A549 (cell line): ENCODE data around the gene ALG14. TPM values are rescaled to one million over a fixed set of nuclear protein-coding genes. Genes with fewer than 3 reads are reported as not detected.

Experiments used
- ATAC-seq, 2 experiments: fragments of 200-7000 bp in 1 of 2; fragments of >200 bp in 1 of 2; cut with Nextera tagmentation in 1 of 2; cut with Tn5 transposase in 1 of 2; 3 replicates each; pipeline versions ENCODE4 v1.8.0 to v1.9.1; 2018 to 2020; ENCODE audit warnings: mild to moderate bottlenecking in 1 of 2, moderate library complexity in 1 of 2
- CTCF ChIA-PET: fragments of 300-600 bp; sonication (Branson Sonifier 250); formaldehyde crosslinking; extraction: SDS; loops from one replicate; lab custom pipeline; 2021; ENCODE audit warnings: antibody characterized with exemption, inconsistent platforms; lab: Yijun Ruan, JAX
- POLR2A ChIA-PET: fragments of 350-600 bp; formaldehyde crosslinking; extraction: SDS; loops from one replicate; lab custom pipeline; 2021; ENCODE audit warnings: antibody characterized with exemption, inconsistent platforms; lab: Yijun Ruan, JAX
- DNase-seq, 2 experiments: peaks; one replicate each; pipeline versions ENCODE4 v3.0.0 to v3.0.0-alpha.2; 2011 to 2016; ENCODE audit warnings: low read depth in 1 of 2, low spot score in 1 of 2
- FAIRE-seq: peaks from 2 replicates; lab custom pipeline; 2011; peaks lifted over from hg19 to GRCh38; lab: Jason Lieb, UNC
- H3K27ac ChIP-seq, 2 experiments: fragments of >200 bp; sonication (Bioruptor Twin); formaldehyde crosslinking; 3 replicates each; pipeline ENCODE4 v1.5.1; 2016 to 2017
- H3K4me1 ChIP-seq: fragments of >200 bp; sonication (Bioruptor Twin); formaldehyde crosslinking; 3 replicates; pipeline ENCODE4 v1.6.1; 2016
- H3K4me2 ChIP-seq: fragments of >200 bp; sonication (Bioruptor Twin); formaldehyde crosslinking; 3 replicates; pipeline ENCODE4 v1.6.1; 2016
- H3K4me3 ChIP-seq: fragments of >200 bp; sonication (Bioruptor Twin); formaldehyde crosslinking; 3 replicates; pipeline ENCODE4 v1.5.1; 2016
- H3K9me3 ChIP-seq: fragments of >200 bp; sonication (Bioruptor Twin); formaldehyde crosslinking; 3 replicates; pipeline ENCODE4 v1.6.1; 2016
- ATOH8 ChIP-seq: fragments of 250-450 bp; sonication (Bioruptor Pico); IDR thresholded peaks from 2 replicates; pipeline ENCODE4 v1.5.0; 2020; ENCODE audit warnings: low read depth, mild to moderate bottlenecking, moderate library complexity
- CHD2 ChIP-seq: fragments of 150-350 bp; IDR thresholded peaks from 2 replicates; pipeline ENCODE4 v1.6.1; 2014; ENCODE audit warnings: low read length; ENCODE audit not compliant: partially characterized antibody
- ESRRA ChIP-seq: fragments of 150-350 bp; IDR thresholded peaks from 2 replicates; pipeline ENCODE4 v1.6.1; 2014; ENCODE audit warnings: mild to moderate bottlenecking, low read length, borderline replicate concordance
- GATA3 ChIP-seq: IDR thresholded peaks from 2 replicates; pipeline ENCODE4 v1.6.1; 2012; ENCODE audit warnings: borderline replicate concordance
- HEYL ChIP-seq: fragments of 250-450 bp; sonication (Bioruptor Pico); IDR thresholded peaks from 2 replicates; pipeline ENCODE4 v1.8.0; 2021; ENCODE audit warnings: mild to moderate bottlenecking, moderate library complexity
- HMGXB4 ChIP-seq: fragments of 250-450 bp; sonication (Bioruptor Pico); IDR thresholded peaks from 2 replicates; pipeline ENCODE4 v1.5.0; 2021; ENCODE audit warnings: mild to moderate bottlenecking, moderate library complexity, borderline replicate concordance
- HOXB5 ChIP-seq: fragments of 250-450 bp; sonication (Bioruptor Pico); IDR thresholded peaks from 2 replicates; pipeline ENCODE4 v1.5.0; 2020; ENCODE audit warnings: mild to moderate bottlenecking, moderate library complexity
- JUN ChIP-seq, 2 experiments: fragments of >200 bp; sonication (Bioruptor Twin); formaldehyde crosslinking; IDR thresholded peaks; 2 replicates in 1 of 2; 3 replicates in 1 of 2; pipeline ENCODE4 v1.6.1; 2016 to 2017
- JUNB ChIP-seq: fragments of >200 bp; sonication (Bioruptor Twin); formaldehyde crosslinking; IDR thresholded peaks from 2 replicates; pipeline ENCODE4 v1.6.1; 2016
- KDM1A ChIP-seq: fragments of 200-600 bp; sonication (generic); IDR thresholded peaks from 2 replicates; pipeline ENCODE4 v1.6.1; 2016; ENCODE audit warnings: low read depth, mild to moderate bottlenecking
- KDM5A ChIP-seq: fragments of 200-600 bp; sonication (generic); IDR thresholded peaks from 2 replicates; pipeline ENCODE4 v1.6.1; 2016; ENCODE audit warnings: antibody characterized with exemption, mild to moderate bottlenecking
- MAZ ChIP-seq: fragments of 150-350 bp; IDR thresholded peaks from 2 replicates; pipeline ENCODE4 v1.6.1; 2014; ENCODE audit warnings: antibody characterized with exemption, low read depth, low read length, borderline replicate concordance
- MYC ChIP-seq: IDR thresholded peaks from 2 replicates; pipeline ENCODE4 v1.6.1; 2012; ENCODE audit warnings: mild to moderate bottlenecking, inconsistent platforms, low read length, improper control_type of control experiment, borderline replicate concordance
- NFE2L2 ChIP-seq: fragments of 150-350 bp; conservative IDR thresholded peaks from 2 replicates; pipeline ENCODE4 v1.6.1; 2014; ENCODE audit warnings: low read length
- NR3C1 ChIP-seq: fragments of >200 bp; sonication (Bioruptor Twin); formaldehyde crosslinking; IDR thresholded peaks from 3 replicates; pipeline ENCODE4 v1.6.1; 2017
- POLR2A ChIP-seq: IDR thresholded peaks from 2 replicates; pipeline ENCODE4 v1.6.1; 2012; ENCODE audit warnings: mild to moderate bottlenecking, low read length
- RFX5 ChIP-seq: fragments of 450-650 bp; IDR thresholded peaks from 2 replicates; pipeline ENCODE4 v1.7.1; 2014; ENCODE audit warnings: antibody characterized with exemption, mild to moderate bottlenecking, moderate library complexity
- SMC3 ChIP-seq: fragments of >200 bp; sonication (Bioruptor Twin); formaldehyde crosslinking; IDR thresholded peaks from 3 replicates; pipeline ENCODE4 v1.6.1; 2018; ENCODE audit warnings: inconsistent platforms
- TFCP2L1 ChIP-seq: fragments of 250-450 bp; sonication (Bioruptor Pico); IDR thresholded peaks from 2 replicates; pipeline ENCODE4 v1.5.0; 2021; ENCODE audit warnings: mild to moderate bottlenecking
- TP53 ChIP-seq: fragments of 250-450 bp; sonication (Bioruptor Pico); IDR thresholded peaks from 2 replicates; pipeline ENCODE4 v1.5.0; 2021; ENCODE audit warnings: mild to moderate bottlenecking, moderate library complexity
- ZSCAN20 ChIP-seq: fragments of 250-450 bp; sonication (Bioruptor Pico); IDR thresholded peaks from 2 replicates; pipeline ENCODE4 v1.8.0; 2022; ENCODE audit warnings: mild to moderate bottlenecking, moderate library complexity
- WGBS: methylation state at CpG from one replicate; pipeline ENCODE4 v1.1.6; 2017; ENCODE audit errors: missing lambda C conversion rate; 5-methylcytosine and 5-hydroxymethylcytosine counted together
- polyA plus RNA-seq, 4 experiments: library from polyadenylated mRNA; depleted of rRNA in 3 of 4; stranded (reverse); fragments of >200 nt; fragmentation: RNase III in 1 of 4; extraction: RNeasy Plus Mini Kit Qiagen cat#74134 plus additional on column Dnase treatment in 1 of 4; gene quantifications; 2 replicates in 3 of 4; 3 replicates in 1 of 4; pipeline ENCODE4 v1.2.3, GENCODE V29; 2011 to 2017
- TF ChIP-seq, protein P1 (sequence below): IDR thresholded peaks from 2 replicates; pipeline ENCODE4 v1.6.1; 2012

Gene ALG14
- polyA plus RNA-seq, 2 of the 4 experiments (the other 2 are of a cell fraction), result 5.0 to 5.4 TPM

DNA sequence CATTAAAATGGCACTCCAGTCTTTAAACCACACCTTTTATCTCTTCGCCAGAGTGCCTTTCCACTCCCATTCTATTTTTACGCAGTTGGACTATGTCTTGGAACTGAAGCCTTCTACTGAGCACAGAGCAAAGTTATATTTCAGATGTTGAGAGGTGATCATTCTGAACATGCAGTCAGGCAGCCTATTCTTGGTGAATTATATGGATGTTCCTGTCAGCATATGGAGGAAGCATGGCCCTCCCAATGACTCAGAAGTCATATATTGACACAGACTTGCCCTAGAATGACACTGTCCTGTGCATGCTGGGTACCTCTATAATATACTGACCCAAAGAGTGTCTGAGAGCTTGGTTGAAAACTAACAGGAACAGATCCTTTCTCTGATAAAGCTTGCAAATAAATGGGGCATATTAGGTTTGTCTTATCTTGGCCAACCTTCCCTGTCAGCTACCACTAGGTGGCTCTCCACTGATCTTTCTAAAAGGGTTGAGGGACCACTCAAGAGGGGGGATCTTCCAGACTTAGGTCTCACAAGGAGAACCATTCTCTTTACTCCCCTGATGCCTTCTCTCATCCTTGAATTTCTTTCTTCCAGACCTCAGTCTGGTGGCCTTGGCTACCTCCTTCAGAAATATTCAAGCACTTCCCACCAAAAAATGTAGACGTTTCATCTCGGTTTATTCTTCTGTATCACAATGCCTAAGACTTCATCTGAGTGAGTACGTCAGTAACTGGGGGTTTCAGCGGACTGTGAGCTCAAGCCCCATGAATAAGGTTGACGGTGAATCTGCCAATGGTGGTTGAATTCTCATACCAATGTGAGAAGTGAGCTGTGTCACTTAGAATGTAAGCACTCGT, 11.8 kb upstream of the ALG14 start (continued):
- TF ChIP-seq SMC3 (peak; percentile 48; the same call in 2 of the 3 replicates), ZSCAN20 (CRISPR knock-in tag) (no peak), KDM5A (no peak), MAZ (no peak)

DNA sequence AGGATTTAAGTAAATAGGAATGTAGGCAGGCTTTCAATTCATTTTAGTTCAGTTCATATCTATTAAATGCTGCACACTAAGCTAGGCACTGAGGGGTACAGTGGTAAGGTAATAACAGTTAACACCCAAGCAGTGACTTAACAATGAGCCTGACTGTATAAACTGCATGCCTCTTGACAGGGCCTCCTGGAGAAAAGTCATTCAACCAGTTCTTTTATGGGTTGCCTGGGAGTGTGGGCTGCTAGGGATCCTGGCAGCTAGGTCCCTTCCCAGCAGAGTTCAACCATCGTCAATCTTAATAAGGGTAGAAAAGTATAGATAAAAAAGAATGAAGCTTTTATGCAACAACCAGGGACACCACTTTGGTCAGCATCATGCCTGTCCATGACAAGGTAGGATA, 8.1 kb upstream of the ALG14 start:
- CTCF ChIA-PET, result interaction anchor here (1.5 kb wide), 1 partner anchor 153 kb away, joined by 4 read pairs; the partner anchor contains the start of gene RWDD3
- POLR2A ChIA-PET, result no interaction called here
- peaks cover 21% of the 10 kb centered on the region for H3K4me1 ChIP-seq

GRCh38 chr1:95080446-95080845, 7.7 kb upstream of the ALG14 start:
- WGBS, result 78% methylated on average over 1 of the region's 1 CpG
- DNase-seq (no peak), ATAC-seq (no peak), FAIRE-seq (no peak)
- ChIA-PET CTCF (interaction anchor here (1.5 kb wide), 1 partner anchor 154 kb away, joined by 4 read pairs; the partner anchor contains the start of gene RWDD3), POLR2A (no interaction called here)
- Histone ChIP-seq H3K4me2 (no peak overlapping the region), H3K4me3 (no peak overlapping the region), H3K4me1 (peaks cover 17% of the 10 kb centered on the region), H3K9me3 (no peaks in the 10 kb centered on the region), H3K27ac (no peak overlapping the region)
- TF ChIP-seq SMC3, result no peak

More for the DNA sequence above, 8.1 kb upstream of the ALG14 start:
- Histone ChIP-seq H3K4me3 (no peak overlapping the region), H3K4me2 (no peak overlapping the region), H3K27ac (no peak overlapping the region), H3K9me3 (no peaks in the 10 kb centered on the region)
- WGBS, result 84% methylated on average over 1 of the region's 1 CpG
- FAIRE-seq (no peak), ATAC-seq (0 out of 6 replicates have a peak, but pooled peaks of 1 of the 2 experiments have one; percentile 24), DNase-seq (no peak)
- TF ChIP-seq HMGXB4 (CRISPR knock-in tag), result no peak
- TF ChIP-seq CHD2, result no peak
- no peak for TF ChIP-seq NFE2L2
- no peak for TF ChIP-seq MYC
- no peak for TF ChIP-seq NR3C1
- no peak for TF ChIP-seq TFCP2L1 (CRISPR knock-in tag)
- no peak for TF ChIP-seq RFX5
- no peak for TF ChIP-seq TP53 (CRISPR knock-in tag)
- TF ChIP-seq HEYL (CRISPR knock-in tag), result no peak
- no peak for TF ChIP-seq MAZ
- no peak for TF ChIP-seq ESRRA
- no peak for TF ChIP-seq GATA3
- TF ChIP-seq ATOH8 (CRISPR knock-in tag), result no peak
- no peak for TF ChIP-seq JUN (IDR thresholded peaks at IDR 0.05)
- TF ChIP-seq KDM1A, result no peak
- no peak for TF ChIP-seq POLR2A
- TF ChIP-seq, protein P1, sequence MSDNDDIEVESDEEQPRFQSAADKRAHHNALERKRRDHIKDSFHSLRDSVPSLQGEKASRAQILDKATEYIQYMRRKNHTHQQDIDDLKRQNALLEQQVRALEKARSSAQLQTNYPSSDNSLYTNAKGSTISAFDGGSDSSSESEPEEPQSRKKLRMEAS, result no peak
- no peak for TF ChIP-seq KDM5A
- no peak for TF ChIP-seq HOXB5
- no peak for TF ChIP-seq JUNB
